Esophagus muscularis mucosa (tissue), 4 donors: Measurements from ENCODE around the gene LTBP1.

Experiments used
- EP300 ChIP-seq: sonication (generic); formaldehyde crosslinking; IDR thresholded peaks from one replicate; pipeline ENCODE4 v1.6.1; 2017; ENCODE audit warnings: antibody characterized with exemption
- POLR2A ChIP-seq: fragments of 450-650 bp; IDR thresholded peaks from one replicate; pipeline ENCODE4 v1.6.1; 2017; ENCODE audit warnings: antibody characterized with exemption, moderate library complexity, mild to moderate bottlenecking, low read depth
- TF ChIP-seq, protein P1 (sequence below), 3 experiments: fragments of 200-600 bp in 2 of 3; fragments of 450-650 bp in 1 of 3; sonication (generic) in 2 of 3; IDR thresholded peaks; one replicate each; pipeline ENCODE4 v1.5.1; 2017 to 2019; ENCODE audit warnings: antibody characterized with exemption in 3 of 3, mild to moderate bottlenecking in 2 of 3, moderate library complexity in 1 of 3

- TF ChIP-seq, protein P1, sequence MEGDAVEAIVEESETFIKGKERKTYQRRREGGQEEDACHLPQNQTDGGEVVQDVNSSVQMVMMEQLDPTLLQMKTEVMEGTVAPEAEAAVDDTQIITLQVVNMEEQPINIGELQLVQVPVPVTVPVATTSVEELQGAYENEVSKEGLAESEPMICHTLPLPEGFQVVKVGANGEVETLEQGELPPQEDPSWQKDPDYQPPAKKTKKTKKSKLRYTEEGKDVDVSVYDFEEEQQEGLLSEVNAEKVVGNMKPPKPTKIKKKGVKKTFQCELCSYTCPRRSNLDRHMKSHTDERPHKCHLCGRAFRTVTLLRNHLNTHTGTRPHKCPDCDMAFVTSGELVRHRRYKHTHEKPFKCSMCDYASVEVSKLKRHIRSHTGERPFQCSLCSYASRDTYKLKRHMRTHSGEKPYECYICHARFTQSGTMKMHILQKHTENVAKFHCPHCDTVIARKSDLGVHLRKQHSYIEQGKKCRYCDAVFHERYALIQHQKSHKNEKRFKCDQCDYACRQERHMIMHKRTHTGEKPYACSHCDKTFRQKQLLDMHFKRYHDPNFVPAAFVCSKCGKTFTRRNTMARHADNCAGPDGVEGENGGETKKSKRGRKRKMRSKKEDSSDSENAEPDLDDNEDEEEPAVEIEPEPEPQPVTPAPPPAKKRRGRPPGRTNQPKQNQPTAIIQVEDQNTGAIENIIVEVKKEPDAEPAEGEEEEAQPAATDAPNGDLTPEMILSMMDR (IDR thresholded peaks at IDR 0.05) = no peak
- TF ChIP-seq EP300 (no peak), POLR2A (no peak)
Measured at GRCh38 chr2:32949260-32949659, 2.5 kb downstream of the LTBP1 start.
